ENCODE measurements around the gene ANXA3.

- TF ChIP-seq CTCF (IDR thresholded peaks at IDR 0.05): no peak
- TF ChIP-seq EP300 (IDR thresholded peaks at IDR 0.05): no peak
- TF ChIP-seq POLR2A (IDR thresholded peaks at IDR 0.05): no peak
These were observed 34.1 kb downstream of the ANXA3 start for GRCh38 chr4:78585633-78586032.
